Transverse colon (tissue), 4 donors: ENCODE measurements around the gene MYO7B. TPM values are rescaled to one million over a fixed set of nuclear protein-coding genes. Genes with fewer than 3 reads are reported as not detected.

Experiments used
- DNase-seq: peaks from one replicate; pipeline ENCODE4 v3.0.0-alpha.2; 2019
- H3K27ac ChIP-seq, 4 donors: fragments of 200-600 bp; sonication (generic); 2 replicates each; pipeline ENCODE4 v1.5.1; 2016 to 2018; ENCODE audit warnings: inconsistent platforms in 4 of 4
- H3K27me3 ChIP-seq: fragments of 200-600 bp; sonication (generic); 2 replicates; pipeline ENCODE4 v1.5.1; 2017; ENCODE audit warnings: inconsistent platforms
- H3K36me3 ChIP-seq, 4 donors: fragments of 200-600 bp; sonication (generic); 2 replicates each; pipeline ENCODE4 v1.5.1; 2017 to 2019; ENCODE audit warnings: inconsistent platforms in 4 of 4
- H3K4me1 ChIP-seq, 4 donors: fragments of 200-600 bp; sonication (generic); 2 replicates each; pipeline ENCODE4 v1.5.1; 2017 to 2020; ENCODE audit warnings: inconsistent platforms in 4 of 4
- H3K4me3 ChIP-seq, 4 donors: fragments of 200-600 bp; sonication (generic); 1 replicate in 1 of 4; 2 replicates in 3 of 4; pipeline versions ENCODE4 v1.5.1 to v1.6.1; 2017 to 2019; ENCODE audit warnings: inconsistent platforms in 4 of 4
- H3K9me3 ChIP-seq, 2 donors: fragments of 200-600 bp; sonication (generic); 2 replicates each; pipeline ENCODE4 v1.5.1; 2017 to 2019; ENCODE audit warnings: inconsistent platforms in 2 of 2
- CTCF ChIP-seq, 5 experiments: fragments of 200-600 bp in 3 of 5; fragments of 450-650 bp in 2 of 5; sonication (generic) in 3 of 5; IDR thresholded peaks; 1 replicate in 2 of 5; 2 replicates in 3 of 5; pipeline ENCODE4 v1.5.1; 2016 to 2017; ENCODE audit warnings: antibody characterized with exemption in 5 of 5, inconsistent platforms in 3 of 5, mild to moderate bottlenecking in 2 of 5, moderate library complexity in 1 of 5
- EP300 ChIP-seq: sonication (generic); formaldehyde crosslinking; IDR thresholded peaks from one replicate; pipeline ENCODE4 v1.6.1; 2017; ENCODE audit warnings: antibody characterized with exemption, low read depth
- POLR2A ChIP-seq: fragments of 450-650 bp; IDR thresholded peaks from one replicate; pipeline ENCODE4 v1.6.1; 2016; ENCODE audit warnings: antibody characterized with exemption, mild to moderate bottlenecking, moderate library complexity
- POLR2AphosphoS5 ChIP-seq, 3 donors: sonication (generic); formaldehyde crosslinking; IDR thresholded peaks; one replicate each; pipeline ENCODE4 v1.6.1; 2016; ENCODE audit warnings: antibody characterized with exemption in 3 of 3
- WGBS, 2 donors: methylation state at CpG; one replicate each; pipeline ENCODE4 v1.1.5; 2018; ENCODE audit warnings: low coverage in 1 of 2; 5-methylcytosine and 5-hydroxymethylcytosine counted together
- in situ Hi-C, 4 donors: fragments of 200-750 bp; cut with MboI; loops; one replicate each; pipeline versions ENCODE4 v1.15.0 to v1.15.1; 2017; ENCODE audit warnings: low sequenced_read_pairs in 3 of 4, low pct_ligation_motif_present in 1 of 4, low pct_unique_long_range_greater_than_20kb in 1 of 4
- intact Hi-C: fragments of 100-400 bp; cut with DNase I; formaldehyde crosslinking; loops from one replicate; pipeline ENCODE4 v1.15.1; 2023; ENCODE audit warnings: low total_unique reads
- total RNA-seq, 4 donors: library from RNA; depleted of rRNA; stranded (reverse); fragments of >200 nt; gene quantifications; one replicate each; pipeline ENCODE4 v1.1.0, GENCODE V29; 2016

The MYO7B gene
- total RNA-seq, 4 donors from 2014 or later = 242 to 637 (median 280) TPM

GRCh38 chr2:127586746-127587295 lies 51.3 kb downstream of the MYO7B start:
- no peak for DNase-seq
- Histone ChIP-seq H3K9me3 (no peaks in the 10 kb centered on the region), H3K4me3 (no peak overlapping the region), H3K27ac (no peak overlapping the region), H3K4me1 (no peaks in the 10 kb centered on the region), H3K36me3 (no peaks in the 10 kb centered on the region), H3K27me3 (no peaks in the 10 kb centered on the region)
- intact Hi-C loops (no loop called here), in situ Hi-C loops (no loop called here)
- no peak for TF ChIP-seq POLR2A
- no peak for TF ChIP-seq POLR2AphosphoS5 (IDR thresholded peaks at IDR 0.05)
- TF ChIP-seq CTCF (IDR thresholded peaks at IDR 0.05) = no peak
- no peak for TF ChIP-seq EP300
- 75% methylated on average over 4 of the region's 4 CpGs; no CpG with 5 or more reads in 1 of the 2 donors for WGBS, 2 donors

GRCh38 chr2:127588241-127588640 lies 52.8 kb downstream of the MYO7B start:
- in situ Hi-C loops (no loop called here), intact Hi-C loops (no loop called here)
- 90% methylated on average over 5 of the region's 5 CpGs; no CpG with 5 or more reads in 1 of the 2 donors for WGBS, 2 donors
- Histone ChIP-seq H3K9me3 (no peaks in the 10 kb centered on the region), H3K4me1 (no peaks in the 10 kb centered on the region), H3K27me3 (no peaks in the 10 kb centered on the region), H3K36me3 (no peaks in the 10 kb centered on the region), H3K4me3 (no peak overlapping the region), H3K27ac (no peak overlapping the region)
- TF ChIP-seq POLR2A (no peak), EP300 (no peak), POLR2AphosphoS5 (IDR thresholded peaks at IDR 0.05) (no peak), CTCF (IDR thresholded peaks at IDR 0.05) (no peak)
- DNase-seq = no peak

- no peak for TF ChIP-seq POLR2A
- no peak for TF ChIP-seq EP300
- TF ChIP-seq CTCF (IDR thresholded peaks at IDR 0.05) = no peak
- TF ChIP-seq POLR2AphosphoS5 (IDR thresholded peaks at IDR 0.05) = no peak
- Histone ChIP-seq H3K27me3 (no peaks in the 10 kb centered on the region), H3K36me3 (no peaks in the 10 kb centered on the region), H3K27ac (no peak overlapping the region), H3K4me3 (no peak overlapping the region), H3K9me3 (no peaks in the 10 kb centered on the region), H3K4me1 (no peaks in the 10 kb centered on the region)
- no peak for DNase-seq
- intact Hi-C loops (no loop called here), in situ Hi-C loops (no loop called here)
- 82% methylated on average over 3 of the region's 3 CpGs; no CpG with 5 or more reads in 1 of the 2 donors for WGBS, 2 donors
These were observed 53.9 kb downstream of the MYO7B start for GRCh38 chr2:127589358-127589757.

- H3K4me3 ChIP-seq = no peak overlapping the region
- H3K36me3 ChIP-seq = no peaks in the 10 kb centered on the region
- H3K27me3 ChIP-seq = no peaks in the 10 kb centered on the region
- TF ChIP-seq POLR2AphosphoS5 (IDR thresholded peaks at IDR 0.05) (no peak), POLR2A (no peak), EP300 (no peak), CTCF (IDR thresholded peaks at IDR 0.05) (no peak)
- 83% methylated on average over 5 of the region's 5 CpGs; no CpG with 5 or more reads in 1 of the 2 donors for WGBS, 2 donors
- H3K4me1 ChIP-seq = no peaks in the 10 kb centered on the region
- DNase-seq = no peak
- H3K9me3 ChIP-seq = no peaks in the 10 kb centered on the region
- in situ Hi-C loops = no loop called here
- intact Hi-C loops = loop anchor here (5.0 kb wide), 1 partner anchor 102 kb away; no protein-coding TSS in a partner anchor
- no peak overlapping the region for H3K27ac ChIP-seq
These were observed 54.4 kb downstream of the MYO7B start for GRCh38 chr2:127589841-127590240.
